Neural cell (in vitro differentiated cells): ENCODE results near the gene SLC28A1.

Experiments
- CTCF ChIP-seq: fragments of 450-650 bp; IDR thresholded peaks from 2 replicates; pipeline ENCODE4 v1.5.1; 2014; ENCODE audit warnings: antibody characterized with exemption, mild to moderate bottlenecking, moderate library complexity; ENCODE audit not compliant: poor library complexity, severe bottlenecking
- EP300 ChIP-seq: fragments of 450-650 bp; conservative IDR thresholded peaks from 2 replicates; pipeline ENCODE4 v1.6.1; 2014; ENCODE audit warnings: antibody characterized with exemption, mild to moderate bottlenecking, moderate library complexity; ENCODE audit not compliant: poor library complexity, severe bottlenecking
- EZH2 ChIP-seq: fragments of 200-600, 300-800 bp; shearing (Covaris generic), sonication (generic); IDR thresholded peaks from 2 replicates; pipeline ENCODE4 v1.6.1; 2014; ENCODE audit warnings: antibody characterized with exemption, low read length, borderline replicate concordance, mild to moderate bottlenecking; ENCODE audit not compliant: insufficient read depth, poor library complexity, severe bottlenecking
- MXI1 ChIP-seq: fragments of 450-650 bp; conservative IDR thresholded peaks from 2 replicates; pipeline ENCODE4 v1.6.1; 2014; ENCODE audit warnings: antibody characterized with exemption, mild to moderate bottlenecking; ENCODE audit not compliant: poor library complexity, severe bottlenecking
- POLR2AphosphoS5 ChIP-seq: IDR thresholded peaks from 2 replicates; pipeline ENCODE4 v1.6.1; 2012
- REST ChIP-seq: IDR thresholded peaks from 2 replicates; pipeline ENCODE4 v1.6.1; 2012; ENCODE audit warnings: borderline replicate concordance

GRCh38 chr15:84929795-84930603, 45.5 kb downstream of the SLC28A1 start:
- TF ChIP-seq CTCF (no peak), EZH2 (no peak), REST (no peak), MXI1 (no peak), EP300 (no peak), POLR2AphosphoS5 (no peak)
